Measurements from ENCODE around the gene CYP11A1.

The CYP11A1 gene

GRCh38 chr15:74387141-74387541 is 19.7 kb upstream of the CYP11A1 start:
- no peak for DNase-seq

DNA sequence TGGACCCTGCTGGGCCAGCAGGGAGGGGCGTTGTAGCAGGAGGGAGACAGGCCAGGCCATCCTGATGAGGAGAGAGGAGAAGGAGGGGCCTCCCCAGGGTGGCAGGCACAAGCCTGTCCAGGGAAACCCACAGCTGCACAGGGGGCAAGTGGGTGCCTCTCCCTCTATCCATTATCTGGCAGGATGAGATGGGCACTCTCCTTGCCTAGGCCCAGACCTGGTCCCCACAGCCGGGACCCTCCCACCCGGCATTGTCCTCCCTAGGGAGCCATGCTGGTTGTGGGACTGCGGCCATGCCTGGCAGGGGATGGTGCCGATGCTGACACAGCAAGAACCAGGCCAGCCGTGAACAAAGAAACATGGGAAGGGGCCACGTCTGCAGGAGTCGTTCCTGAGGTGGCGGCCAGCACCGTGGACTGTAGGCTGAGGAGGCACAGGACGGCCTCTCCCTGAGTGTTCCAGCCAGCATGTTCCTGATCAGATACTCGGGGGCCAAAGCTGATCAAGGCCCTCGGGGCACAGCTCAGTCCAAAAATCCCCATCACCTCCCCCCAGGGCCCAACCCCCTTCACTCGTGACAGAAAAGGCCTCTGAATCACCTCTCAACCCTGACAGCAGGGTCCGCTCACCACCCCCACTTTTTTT is 19.2 kb upstream of the CYP11A1 start:
- no peak for DNase-seq

GRCh38 chr15:74385733-74386132 is 18.3 kb upstream of the CYP11A1 start:
- DNase-seq: no peak

DNA sequence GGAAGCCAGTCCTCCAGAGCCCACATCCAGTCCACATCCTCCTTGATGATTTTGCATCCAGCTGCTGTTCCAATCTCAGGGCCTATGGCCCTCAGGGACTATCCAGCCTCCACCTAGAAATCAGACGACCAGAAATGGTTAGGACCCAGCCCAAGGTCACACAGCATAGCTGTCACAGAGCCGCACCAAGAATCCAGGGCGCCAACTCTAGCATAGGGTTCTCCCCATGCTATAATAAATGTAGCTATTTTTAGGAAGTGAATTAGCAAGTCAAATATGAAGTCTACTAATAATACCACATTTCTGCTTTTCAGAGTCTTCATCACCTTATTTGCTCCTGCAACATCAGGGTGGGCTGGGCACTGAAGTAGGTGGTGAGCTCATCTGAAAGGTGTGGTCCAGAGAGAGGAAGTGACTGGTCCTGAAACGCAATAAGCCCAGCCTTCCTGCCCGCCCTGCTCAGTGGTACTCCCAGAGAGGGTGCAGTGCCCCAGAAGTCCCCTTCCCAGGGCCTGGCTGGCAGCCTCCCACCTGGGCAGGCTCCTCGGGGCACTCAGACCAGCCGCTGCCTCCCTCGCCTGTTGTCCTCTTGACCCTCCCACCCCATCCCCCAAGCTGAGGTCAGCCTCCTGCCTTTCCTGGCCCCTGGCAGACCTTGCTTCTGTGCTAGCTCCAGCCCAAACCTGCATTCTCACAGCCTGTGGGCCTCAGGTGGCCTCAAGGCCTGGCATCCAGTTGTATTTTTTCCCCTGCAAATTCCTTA is 17.6 kb upstream of the CYP11A1 start:
- DNase-seq: peak; percentile 55

GRCh38 chr15:74384566-74384880 is 17.1 kb upstream of the CYP11A1 start:
- no peak for DNase-seq

DNA sequence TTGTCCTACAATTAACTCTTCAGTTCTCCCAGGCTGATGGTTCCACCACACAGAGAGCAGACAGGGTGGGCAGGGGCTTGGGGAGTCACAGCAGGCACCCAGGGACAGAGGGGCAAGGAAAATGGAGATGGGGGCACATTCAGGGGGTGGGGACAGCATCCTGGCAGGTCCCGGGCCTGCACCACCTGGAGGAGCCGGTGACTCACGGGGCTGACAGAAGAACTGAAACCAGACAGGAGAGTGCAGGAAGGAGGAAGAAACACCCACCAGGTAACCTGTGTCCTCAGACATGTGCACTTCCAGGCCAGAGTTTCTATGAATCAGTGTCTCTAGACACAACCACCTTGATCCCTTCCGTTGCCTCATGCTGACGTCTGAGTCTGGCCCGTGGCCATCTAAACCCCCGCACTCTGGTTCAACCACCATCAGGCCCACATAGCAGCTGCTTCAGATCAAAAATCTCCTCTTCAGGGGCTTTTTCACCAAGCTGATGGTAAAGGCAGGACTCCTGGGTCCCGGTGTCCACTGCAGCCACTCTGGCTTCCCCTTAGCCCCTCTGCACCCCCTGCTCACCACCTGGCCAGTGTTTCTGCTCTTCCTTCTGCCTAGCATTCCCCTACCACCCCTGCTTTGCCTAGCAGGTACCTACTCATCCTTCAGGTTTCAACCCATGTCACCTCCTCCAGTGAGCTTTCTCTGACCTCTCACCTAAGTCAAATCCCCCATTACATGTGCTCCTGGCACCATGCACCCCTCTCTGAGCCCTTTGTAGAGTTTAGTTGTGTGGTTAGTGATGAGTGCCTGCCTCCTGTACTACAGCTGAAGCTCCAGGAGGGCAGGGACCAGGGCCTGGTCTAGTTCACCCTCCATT is 16.5 kb upstream of the CYP11A1 start:
- peak; percentile 61 for DNase-seq

GRCh38 chr15:74383286-74383685 is 15.8 kb upstream of the CYP11A1 start:
- DNase-seq: no peak

DNA sequence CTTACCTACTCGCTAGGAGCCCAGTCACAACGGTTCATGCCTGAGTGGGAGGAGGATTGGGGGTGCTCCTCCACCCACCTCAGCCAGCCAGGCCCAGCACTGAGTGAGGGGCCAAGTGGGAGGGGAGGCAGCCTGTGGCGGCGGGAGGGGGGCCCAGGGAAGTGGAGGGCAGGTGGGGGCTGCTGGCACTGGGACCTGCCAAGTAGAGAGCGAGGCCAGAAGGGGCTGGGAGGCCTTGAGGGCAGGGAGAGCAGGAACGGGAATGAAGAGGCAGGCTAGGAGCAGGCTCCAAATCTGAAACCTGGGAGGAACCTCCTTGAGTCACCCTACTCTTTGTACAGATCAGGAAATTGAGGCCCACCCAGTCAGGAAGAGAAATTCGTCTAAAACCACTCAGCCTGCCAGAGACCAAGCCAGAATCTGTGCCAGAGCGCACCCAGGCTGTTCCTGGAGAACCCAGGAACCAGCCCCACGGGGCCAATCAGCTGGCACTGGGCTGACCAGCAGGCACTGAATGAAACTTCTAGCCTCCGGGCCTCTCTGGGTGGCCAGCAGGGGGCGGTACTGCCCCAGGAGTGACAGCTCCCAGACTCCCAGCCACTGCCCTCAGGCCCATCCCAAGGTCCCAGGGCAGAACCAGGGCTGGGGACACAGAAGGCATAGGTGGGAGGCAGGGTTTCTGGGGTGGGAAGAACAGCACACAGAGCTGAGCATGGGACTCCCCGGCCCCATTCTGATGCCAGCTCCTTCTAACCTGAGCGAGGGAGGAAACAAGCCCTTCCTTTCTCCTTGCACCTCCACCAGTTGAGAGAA is 14.8 kb upstream of the CYP11A1 start:
- DNase-seq: peak; percentile 71

DNA sequence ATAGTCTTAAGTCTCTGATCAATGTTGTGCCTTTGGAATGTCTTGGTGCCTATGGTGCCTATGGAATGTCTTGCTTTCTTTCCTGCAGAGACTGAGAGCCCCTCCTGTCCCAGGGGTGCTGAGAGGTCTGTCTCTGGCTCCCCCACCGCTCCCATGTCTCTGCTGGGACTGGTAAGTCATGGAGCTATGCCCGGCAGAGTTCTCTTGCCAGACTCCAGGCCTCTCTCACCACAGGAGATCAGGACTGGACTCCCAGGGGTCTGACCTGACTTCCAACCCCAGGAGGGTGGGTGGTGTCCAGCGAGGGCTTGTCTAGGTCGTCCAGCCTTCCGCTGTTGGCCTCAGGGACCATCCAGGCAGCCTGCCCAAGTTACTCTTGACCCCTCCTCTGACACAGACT is 14.0 kb upstream of the CYP11A1 start:
- DNase-seq: no peak

GRCh38 chr15:74381190-74381453 is 13.7 kb upstream of the CYP11A1 start:
- no peak for DNase-seq

DNA sequence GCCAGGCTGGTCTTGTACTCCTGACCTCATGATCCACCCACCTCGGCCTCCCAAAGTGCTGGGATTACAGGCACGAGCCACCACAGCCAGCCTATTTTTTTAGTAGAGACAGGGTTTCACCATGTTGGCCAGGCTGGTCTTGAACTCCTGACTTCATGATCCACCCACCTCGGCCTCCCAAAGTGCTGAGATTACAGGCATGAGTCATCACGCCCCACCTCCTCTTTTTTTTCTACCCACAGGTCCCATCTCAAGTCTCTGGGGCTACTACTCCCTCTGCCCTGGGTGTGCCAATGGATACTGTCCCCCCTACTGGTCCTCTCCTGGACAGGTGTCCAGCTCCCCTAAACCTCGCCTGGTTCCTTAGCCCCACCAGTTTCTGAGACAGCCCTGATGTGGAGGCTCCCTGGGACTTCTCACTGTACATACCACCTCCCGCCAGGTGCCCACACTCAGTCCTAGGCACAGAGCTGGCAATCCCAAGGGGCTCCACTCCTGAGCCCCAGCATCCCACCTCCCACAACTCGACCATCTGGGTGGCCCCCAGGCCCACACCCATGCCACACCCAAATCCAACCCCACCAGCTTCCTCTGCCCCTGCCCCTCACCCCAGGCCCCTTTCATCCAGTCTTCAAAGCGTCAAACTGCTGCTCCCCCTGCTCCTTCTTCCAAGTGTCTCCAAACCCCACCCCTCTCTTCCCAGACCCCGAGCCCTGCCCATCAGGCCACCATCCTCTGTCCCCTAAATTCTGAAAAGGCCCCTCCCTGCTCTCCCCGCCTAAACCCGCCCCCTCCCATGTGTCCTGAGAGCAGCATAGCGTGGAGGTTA is 13.1 kb upstream of the CYP11A1 start:
- no peak for DNase-seq

DNA sequence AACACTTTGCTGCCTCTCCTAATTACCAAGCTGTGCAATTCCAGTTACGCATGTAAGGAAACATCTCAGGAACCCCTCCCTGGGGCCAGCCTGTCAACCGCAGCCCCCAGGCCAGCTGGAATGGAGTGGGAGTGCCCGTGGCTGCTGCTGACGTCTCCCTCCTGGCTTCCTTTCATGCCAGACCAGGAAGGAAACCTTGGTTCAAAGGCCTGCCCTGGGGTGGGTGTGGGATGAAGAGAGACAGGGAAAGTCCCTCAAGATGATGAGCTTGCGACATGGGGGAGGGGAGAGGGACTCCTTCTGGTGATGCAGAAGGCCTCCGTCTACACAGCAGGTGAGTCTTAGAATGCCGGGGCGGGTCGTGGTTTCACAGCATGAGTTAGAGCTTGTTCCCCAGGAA is 11.4 kb upstream of the CYP11A1 start:
- DNase-seq: peak; percentile 65

GRCh38 chr15:74377831-74378766 is 10.7 kb upstream of the CYP11A1 start:
- no peak for DNase-seq

GRCh38 chr15:74376825-74377581 is 9.6 kb upstream of the CYP11A1 start:
- DNase-seq: no peak

DNA sequence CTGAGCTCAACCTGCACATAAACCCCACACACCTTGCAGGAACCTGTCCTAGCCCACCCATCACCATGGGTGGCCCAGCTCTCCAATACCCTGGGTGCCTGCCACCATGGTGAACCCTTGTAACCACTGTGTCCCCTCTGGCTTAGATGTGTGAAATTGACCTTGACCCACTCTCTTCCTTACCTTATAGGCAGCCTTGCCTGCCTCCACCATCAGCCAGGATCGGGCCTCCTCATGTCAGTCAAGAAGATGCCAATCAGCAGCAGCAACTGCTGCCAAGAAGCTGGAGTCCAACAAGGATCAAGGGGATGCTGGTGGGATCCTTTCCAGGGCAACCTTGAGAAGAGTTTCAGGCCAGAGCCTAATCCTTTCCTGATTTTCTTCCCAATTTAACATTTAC is 8.8 kb upstream of the CYP11A1 start:
- no peak for DNase-seq

- peak; percentile 72 for DNase-seq
Measured at GRCh38 chr15:74375303-74375693, 7.9 kb upstream of the CYP11A1 start.

GRCh38 chr15:74374648-74375302 is 7.3 kb upstream of the CYP11A1 start:
- DNase-seq: no peak

DNA sequence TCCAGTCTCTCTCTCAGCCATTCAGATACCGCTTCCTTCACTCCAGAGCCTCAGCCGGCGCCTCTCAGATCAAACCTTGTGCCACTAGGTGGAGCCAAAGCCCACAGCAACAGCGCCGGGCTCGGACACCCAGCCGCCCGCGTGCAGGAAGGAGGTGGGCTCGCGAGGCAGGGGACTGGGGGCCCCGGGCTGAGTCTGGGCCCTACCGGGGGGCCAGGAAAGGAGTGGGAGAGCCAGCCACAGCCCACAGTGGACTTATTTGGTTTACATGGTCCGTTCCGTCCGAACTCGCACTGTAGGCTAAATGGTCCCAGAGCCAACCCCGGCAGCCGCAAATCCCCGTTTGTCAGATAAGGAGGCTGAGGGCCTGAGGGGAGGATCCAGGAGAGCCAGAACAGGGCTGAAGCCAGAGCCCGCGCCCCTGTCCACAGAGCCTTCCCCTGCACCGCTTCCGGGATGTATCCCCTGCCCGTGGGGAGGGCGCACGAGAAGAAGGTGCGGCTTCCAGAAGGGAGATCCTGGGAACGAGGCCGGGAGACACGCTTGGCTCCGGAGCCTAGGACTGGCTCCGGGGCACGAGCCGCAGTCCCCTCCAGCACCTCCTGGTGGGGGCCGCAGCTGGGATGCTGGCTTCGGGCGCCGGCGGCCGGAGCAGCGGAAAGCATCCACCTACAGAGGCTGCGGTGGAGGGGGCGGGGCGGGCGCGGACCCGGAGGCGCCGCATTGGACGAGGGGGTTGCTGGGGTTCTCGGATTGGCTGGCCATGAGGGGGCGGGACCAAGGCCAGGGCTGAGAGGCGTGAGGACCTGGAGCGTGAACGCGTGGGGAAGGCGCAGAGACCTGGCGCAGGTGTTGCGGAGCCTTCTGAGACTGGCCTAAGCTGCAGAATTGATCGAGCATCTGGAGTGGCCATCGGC is 6.5 kb upstream of the CYP11A1 start:
- peak; percentile 82 for DNase-seq

All from fibroblast of skin of right quadriceps (primary cell).